ENCODE measurements around the gene PEX14. TPM values are rescaled to one million over a fixed set of nuclear protein-coding genes. Genes with fewer than 3 reads are reported as not detected.

Gene PEX14
- total RNA-seq, 1 experiment from 2014 or later: 29.3 TPM

DNA sequence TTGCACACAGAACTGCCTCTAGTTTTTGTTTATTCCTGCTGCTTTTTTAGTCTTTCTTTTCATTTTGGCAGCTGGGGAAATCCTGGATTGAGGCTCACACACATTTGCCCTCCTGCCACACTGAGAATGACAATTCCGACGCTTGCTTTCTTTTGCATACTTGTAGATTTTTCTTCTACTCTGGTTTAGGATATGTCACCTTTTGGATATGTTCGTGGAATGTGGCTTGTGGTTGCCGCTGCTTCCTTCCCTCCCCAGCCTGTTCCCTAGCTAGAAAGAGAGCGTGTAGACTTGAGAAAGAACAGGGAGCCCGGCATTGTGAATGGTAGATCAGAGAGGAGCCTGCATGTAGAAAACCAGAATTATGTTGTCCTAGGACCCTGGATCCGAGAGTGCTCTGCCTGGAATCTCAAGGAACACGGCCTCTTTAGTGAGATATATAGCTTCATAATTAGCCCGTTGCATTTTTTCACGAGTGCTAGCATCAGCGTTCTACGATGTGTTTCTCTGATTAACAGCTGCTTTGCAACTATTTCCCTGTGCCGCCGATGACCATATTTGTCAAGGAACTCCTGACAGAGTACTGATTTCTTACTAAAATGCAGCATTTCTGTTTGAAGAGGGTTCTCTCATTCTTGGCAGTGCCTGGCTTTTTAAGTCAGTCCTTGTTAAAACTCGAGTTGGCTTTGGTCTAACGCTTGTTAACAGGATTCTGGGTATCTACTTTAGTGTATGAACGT is 56.2 kb downstream of the PEX14 start:
- DNase-seq (ENCODE audit: low read depth, low spot score): no peak

More for the DNA sequence above, 56.2 kb downstream of the PEX14 start:
- H4K20me1 ChIP-seq (ENCODE audit: insufficient read depth): no peaks in the 10 kb centered on the region
- ATAC-seq: no peak
- ChIA-PET RAD21 (ENCODE audit: low non-redundant PET in 1 of 2, low total read pairs in 2 of 2, uncharacterized antibody in 2 of 2, unreplicated experiment in 2 of 2) (no interaction called here), CTCF (interaction anchor here (0.5 kb wide), 1 partner anchor 63 kb away, joined by 3 read pairs; no protein-coding TSS in a partner anchor), POLR2A (no interaction called here)
- no peak overlapping the region for H2AFZ ChIP-seq (ENCODE audit: low read depth, low read length, poor library complexity, severe bottlenecking)
- no peaks in the 10 kb centered on the region for H3K9me2 ChIP-seq (ENCODE audit: insufficient read depth)
- H3K4me3 ChIP-seq (replicated peaks in 1 of 2; ENCODE audit: low read depth in 1 of 2, low read length in 2 of 2): no peak overlapping the region
- peak overlapping the region; percentile 84; the same call in 1 of the 2 replicates for H3K4me2 ChIP-seq (ENCODE audit: low read length)
- H3K9me3 ChIP-seq (ENCODE audit: control insufficient read depth in 1 of 2, insufficient read depth in 1 of 2, low read depth in 1 of 2, low read length in 2 of 2): no peaks in the 10 kb centered on the region
- H3K27me3 ChIP-seq (ENCODE audit: insufficient read depth, low read length): no peaks in the 10 kb centered on the region
- peaks cover 31 to 42% of the 10 kb centered on the region in 2 experiments for H3K4me1 ChIP-seq (ENCODE audit: control insufficient read depth in 1 of 2, insufficient read depth in 2 of 2, low read length in 2 of 2)
- no peak for TF ChIP-seq ZBTB33 (IDR thresholded peaks at IDR 0.05; ENCODE audit: extremely low read depth, insufficient replicate concordance, low read length)
- no peak for TF ChIP-seq CBX3 (IDR thresholded peaks at IDR 0.05; ENCODE audit: low read depth)
- no peak for TF ChIP-seq ZNF274 (IDR thresholded peaks at IDR 0.05; ENCODE audit: low read depth, low read length)
- TF ChIP-seq, protein P1, sequence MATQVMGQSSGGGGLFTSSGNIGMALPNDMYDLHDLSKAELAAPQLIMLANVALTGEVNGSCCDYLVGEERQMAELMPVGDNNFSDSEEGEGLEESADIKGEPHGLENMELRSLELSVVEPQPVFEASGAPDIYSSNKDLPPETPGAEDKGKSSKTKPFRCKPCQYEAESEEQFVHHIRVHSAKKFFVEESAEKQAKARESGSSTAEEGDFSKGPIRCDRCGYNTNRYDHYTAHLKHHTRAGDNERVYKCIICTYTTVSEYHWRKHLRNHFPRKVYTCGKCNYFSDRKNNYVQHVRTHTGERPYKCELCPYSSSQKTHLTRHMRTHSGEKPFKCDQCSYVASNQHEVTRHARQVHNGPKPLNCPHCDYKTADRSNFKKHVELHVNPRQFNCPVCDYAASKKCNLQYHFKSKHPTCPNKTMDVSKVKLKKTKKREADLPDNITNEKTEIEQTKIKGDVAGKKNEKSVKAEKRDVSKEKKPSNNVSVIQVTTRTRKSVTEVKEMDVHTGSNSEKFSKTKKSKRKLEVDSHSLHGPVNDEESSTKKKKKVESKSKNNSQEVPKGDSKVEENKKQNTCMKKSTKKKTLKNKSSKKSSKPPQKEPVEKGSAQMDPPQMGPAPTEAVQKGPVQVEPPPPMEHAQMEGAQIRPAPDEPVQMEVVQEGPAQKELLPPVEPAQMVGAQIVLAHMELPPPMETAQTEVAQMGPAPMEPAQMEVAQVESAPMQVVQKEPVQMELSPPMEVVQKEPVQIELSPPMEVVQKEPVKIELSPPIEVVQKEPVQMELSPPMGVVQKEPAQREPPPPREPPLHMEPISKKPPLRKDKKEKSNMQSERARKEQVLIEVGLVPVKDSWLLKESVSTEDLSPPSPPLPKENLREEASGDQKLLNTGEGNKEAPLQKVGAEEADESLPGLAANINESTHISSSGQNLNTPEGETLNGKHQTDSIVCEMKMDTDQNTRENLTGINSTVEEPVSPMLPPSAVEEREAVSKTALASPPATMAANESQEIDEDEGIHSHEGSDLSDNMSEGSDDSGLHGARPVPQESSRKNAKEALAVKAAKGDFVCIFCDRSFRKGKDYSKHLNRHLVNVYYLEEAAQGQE (IDR thresholded peaks at IDR 0.05; ENCODE audit: low read depth): no peak
- TF ChIP-seq, protein P2, sequence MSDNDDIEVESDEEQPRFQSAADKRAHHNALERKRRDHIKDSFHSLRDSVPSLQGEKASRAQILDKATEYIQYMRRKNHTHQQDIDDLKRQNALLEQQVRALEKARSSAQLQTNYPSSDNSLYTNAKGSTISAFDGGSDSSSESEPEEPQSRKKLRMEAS (IDR thresholded peaks at IDR 0.05): no peak
- TF ChIP-seq SIN3A (IDR thresholded peaks at IDR 0.05; ENCODE audit: low read depth): no peak
- TF ChIP-seq, protein P3, sequence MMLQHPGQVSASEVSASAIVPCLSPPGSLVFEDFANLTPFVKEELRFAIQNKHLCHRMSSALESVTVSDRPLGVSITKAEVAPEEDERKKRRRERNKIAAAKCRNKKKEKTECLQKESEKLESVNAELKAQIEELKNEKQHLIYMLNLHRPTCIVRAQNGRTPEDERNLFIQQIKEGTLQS (IDR thresholded peaks at IDR 0.05): no peak
- TF ChIP-seq ELF1 (IDR thresholded peaks at IDR 0.05; ENCODE audit: borderline replicate concordance, low read depth): no peak
- TF ChIP-seq SP1 (IDR thresholded peaks at IDR 0.05; ENCODE audit: low read depth): no peak
- no peak for TF ChIP-seq SRF (IDR thresholded peaks at IDR 0.05; ENCODE audit: low read depth)
- no peak for TF ChIP-seq CEBPB (IDR thresholded peaks at IDR 0.05; ENCODE audit: low read depth)
- no peak for TF ChIP-seq YY1 (IDR thresholded peaks at IDR 0.05; ENCODE audit: extremely low read depth, insufficient replicate concordance, low read depth, low read length)
- TF ChIP-seq EZH2 (IDR thresholded peaks at IDR 0.05): no peak
- no peak for TF ChIP-seq FOSL1 (IDR thresholded peaks at IDR 0.05; ENCODE audit: low read depth)
- TF ChIP-seq EGR1 (IDR thresholded peaks at IDR 0.05; ENCODE audit: low read depth): no peak
- TF ChIP-seq ZFX (IDR thresholded peaks at IDR 0.05): no peak
- TF ChIP-seq RAD21 (IDR thresholded peaks at IDR 0.05; ENCODE audit: low read depth): no peak
- no peak for TF ChIP-seq TCF7L2 (IDR thresholded peaks at IDR 0.05; ENCODE audit: borderline replicate concordance, extremely low read depth, insufficient read depth, insufficient read length)
- TF ChIP-seq JUND (IDR thresholded peaks at IDR 0.05): no peak
- no peak for TF ChIP-seq CTCF (IDR thresholded peaks at IDR 0.05 in 2 of 3, conservative IDR thresholded peaks at IDR 0.05 in 1 of 3; ENCODE audit: borderline replicate concordance in 1 of 3, insufficient read depth in 1 of 3, low read depth in 2 of 3, low read length in 2 of 3)
- H3K36me3 ChIP-seq (ENCODE audit: control insufficient read depth in 1 of 2, insufficient read depth in 2 of 2, low read length in 2 of 2): no peaks in the 10 kb centered on the region
- BruUV-seq (replicated peaks): no TSS peak
- intact Hi-C loops (cut with micrococcal nuclease): loop anchor here (2.0 kb wide), 1 partner anchor 336 kb away; no protein-coding TSS in a partner anchor
- H3K9ac ChIP-seq (ENCODE audit: low read length): no peak overlapping the region
- no peak overlapping the region for H3K27ac ChIP-seq (ENCODE audit: low read depth, low read length)
- H3K79me2 ChIP-seq (ENCODE audit: insufficient read depth, low read length): peaks cover 59% of the 10 kb centered on the region
